ENCODE results near the gene IGSF21.

DNA sequence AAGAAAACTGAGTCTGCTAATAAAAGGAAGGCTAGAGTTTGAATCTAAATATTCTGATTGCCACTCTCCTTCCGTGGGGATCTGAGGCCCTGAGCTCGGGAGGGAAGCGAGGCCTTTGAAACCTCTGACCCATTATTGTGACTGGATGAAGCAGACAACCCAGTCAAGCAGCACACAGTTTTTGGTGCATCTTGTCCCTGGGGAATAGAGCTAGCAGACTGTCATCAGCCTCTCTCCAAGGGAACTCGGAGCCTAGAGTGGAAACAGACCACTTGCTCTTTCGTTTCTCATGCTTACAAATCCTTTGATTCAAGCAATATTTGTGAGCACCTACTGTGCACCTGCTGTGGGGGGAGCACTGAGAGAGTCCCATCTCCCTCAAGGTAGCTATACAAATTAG is 240.0 kb downstream of the IGSF21 start:
- TF ChIP-seq GATA2 (IDR thresholded peaks at IDR 0.05; ENCODE audit: low read depth, low read length) (no peak), GATA3 (IDR thresholded peaks at IDR 0.05; ENCODE audit: low read depth, low read length) (no peak)

Measured in SH-SY5Y (cell line).